Activated T-cell treated with anti-CD3 and anti-CD28 coated beads for 48 hours (primary cell): ENCODE results near the gene TSBP1.
"Not testable (repeated sequence)": the region's sequence is repeated elsewhere in the genome, so short reads cannot be mapped to it uniquely, and the experiment has no call there.

Experiments used
- DNase-seq: peaks from one replicate; pipeline ENCODE4 v3.0.0-alpha.2; 2020; ENCODE audit warnings: low read depth

TSBP1 gene

GRCh38 chr6:32375739-32376529, 4.2 kb upstream of the TSBP1 start:
- no peak for DNase-seq

GRCh38 chr6:32371229-32371628, 474 bp downstream of the TSBP1 start:
- DNase-seq, result no peak

GRCh38 chr6:32370505-32370904, 1.2 kb downstream of the TSBP1 start:
- DNase-seq, result no peak

GRCh38 chr6:32369660-32370059, 2.0 kb downstream of the TSBP1 start:
- no peak for DNase-seq

GRCh38 chr6:32367644-32368043, 4.1 kb downstream of the TSBP1 start:
- DNase-seq, result no peak

- DNase-seq, result not testable (repeated sequence)
These were observed 12.5 kb downstream of the TSBP1 start for GRCh38 chr6:32359225-32359624.

GRCh38 chr6:32358548-32358947, 13.2 kb downstream of the TSBP1 start:
- DNase-seq, result not testable (repeated sequence)

- no peak for DNase-seq
These were observed 16.7 kb downstream of the TSBP1 start for GRCh38 chr6:32355018-32355417.

- no peak for DNase-seq
These were observed 18.4 kb downstream of the TSBP1 start for GRCh38 chr6:32353348-32353747.

GRCh38 chr6:32340242-32340641, 31.5 kb downstream of the TSBP1 start:
- DNase-seq, result no peak

GRCh38 chr6:32337186-32337805, 34.4 kb downstream of the TSBP1 start:
- no peak for DNase-seq

GRCh38 chr6:32332433-32332832, 39.3 kb downstream of the TSBP1 start:
- no peak for DNase-seq

GRCh38 chr6:32329141-32329540, 42.6 kb downstream of the TSBP1 start:
- no peak for DNase-seq

- no peak for DNase-seq
These were observed 44.6 kb downstream of the TSBP1 start for GRCh38 chr6:32327103-32327502.

- no peak for DNase-seq
These were observed 53.2 kb downstream of the TSBP1 start for GRCh38 chr6:32318501-32318900.

GRCh38 chr6:32317541-32317940, 54.2 kb downstream of the TSBP1 start:
- DNase-seq, result no peak

GRCh38 chr6:32313964-32314363, 57.7 kb downstream of the TSBP1 start:
- no peak for DNase-seq

GRCh38 chr6:32298632-32299336, 72.9 kb downstream of the TSBP1 start:
- no peak for DNase-seq

- not testable (repeated sequence) for DNase-seq
These were observed 76.7 kb downstream of the TSBP1 start for GRCh38 chr6:32294980-32295379.

- DNase-seq, result no peak
These were observed 77.1 kb downstream of the TSBP1 start for GRCh38 chr6:32294566-32294965.

- DNase-seq, result no peak
These were observed 78.0 kb downstream of the TSBP1 start for GRCh38 chr6:32293695-32294094.

- no peak for DNase-seq
These were observed 80.2 kb downstream of the TSBP1 start for GRCh38 chr6:32291543-32291942.

GRCh38 chr6:32290886-32291450, 80.7 kb downstream of the TSBP1 start:
- DNase-seq, result no peak
